IMR-90 (cell line): ENCODE data around the gene LPAR1. TPM values are rescaled to one million over a fixed set of nuclear protein-coding genes. Genes with fewer than 3 reads are reported as not detected.

Source experiments
- ATAC-seq: fragments of 200-7000 bp; cut with Tn5 transposase; 2 replicates; pipeline ENCODE4 v1.9.1; 2020; ENCODE audit warnings: low read depth, mild to moderate bottlenecking, moderate library complexity
- BruUV-seq: library from RNA; stranded (reverse); fragments of 400-500 nt; replicated peaks from 2 replicates; lab custom pipeline; 2021; lab: Mats Ljungman, UMichigan
- CTCF ChIA-PET: fragments of 300-600 bp; formaldehyde crosslinking; extraction: SDS; loops from one replicate; lab custom pipeline; 2021; ENCODE audit warnings: antibody characterized with exemption; lab: Yijun Ruan, JAX
- POLR2A ChIA-PET: fragments of 300-600 bp; sonication (Branson Sonifier 250); formaldehyde crosslinking; loops from one replicate; lab custom pipeline; 2022; ENCODE audit warnings: antibody characterized with exemption; ENCODE audit not compliant: unreplicated experiment; lab: Charles Lee
- DNase-seq: peaks from one replicate; pipeline ENCODE4 v3.0.0; 2013
- H2AFZ ChIP-seq: replicated peaks from 2 replicates; pipeline ENCODE3; 2013; ENCODE audit warnings: low read length, mild to moderate bottlenecking; ENCODE audit not compliant: poor library complexity
- H2AK5ac ChIP-seq: 2 replicates; pipeline ENCODE4 v1.6.1; 2013; ENCODE audit warnings: low read depth, low read length, inconsistent platforms
- H2AK9ac ChIP-seq: replicated peaks from 2 replicates; pipeline ENCODE3; 2013; ENCODE audit warnings: mild to moderate bottlenecking, low read depth, low read length, moderate library complexity; ENCODE audit not compliant: poor library complexity
- H2BK120ac ChIP-seq: 2 replicates; pipeline ENCODE4 v1.6.1; 2013; ENCODE audit warnings: low read depth, low read length, inconsistent platforms
- H2BK15ac ChIP-seq: 3 replicates; pipeline ENCODE4 v1.6.1; 2013; ENCODE audit warnings: low read depth, low read length, inconsistent platforms
- H2BK20ac ChIP-seq: 2 replicates; pipeline ENCODE4 v1.6.1; 2013; ENCODE audit warnings: low read depth, mild to moderate bottlenecking, inconsistent platforms, low read length, moderate library complexity
- H2BK5ac ChIP-seq: 2 replicates; pipeline ENCODE4 v1.6.1; 2013; ENCODE audit warnings: mild to moderate bottlenecking, low read depth, low read length, inconsistent platforms; ENCODE audit not compliant: poor library complexity, severe bottlenecking
- H3K14ac ChIP-seq: replicated peaks from 2 replicates; pipeline ENCODE4 v1.6.1; 2013; ENCODE audit warnings: low read depth, low read length, inconsistent platforms
- H3K18ac ChIP-seq: 2 replicates; pipeline ENCODE4 v1.6.1; 2013; ENCODE audit warnings: low read depth, low read length, control low read depth
- H3K23ac ChIP-seq: 2 replicates; pipeline ENCODE4 v1.6.1; 2013; ENCODE audit warnings: low read depth, low read length, inconsistent platforms
- H3K27ac ChIP-seq: 2 replicates; pipeline ENCODE4 v1.5.1; 2013; ENCODE audit warnings: mild to moderate bottlenecking, control low read depth, low read length; ENCODE audit not compliant: insufficient read depth
- H3K27me3 ChIP-seq: 2 replicates; pipeline ENCODE4 v1.6.1; 2013; ENCODE audit warnings: low read length; ENCODE audit not compliant: control insufficient read depth, insufficient read depth
- H3K36me3 ChIP-seq: 2 replicates; pipeline ENCODE4 v1.6.1; 2013; ENCODE audit warnings: low read length, mixed read lengths; ENCODE audit not compliant: control insufficient read depth, insufficient read depth
- H3K4ac ChIP-seq: 2 replicates; pipeline ENCODE4 v1.6.1; 2013; ENCODE audit warnings: low read depth, low read length, inconsistent platforms
- H3K4me1 ChIP-seq: 2 replicates; pipeline ENCODE4 v1.6.1; 2013; ENCODE audit warnings: low read length, mixed read lengths; ENCODE audit not compliant: control insufficient read depth, insufficient read depth
- H3K4me2 ChIP-seq: 2 replicates; pipeline ENCODE4 v1.6.1; 2013; ENCODE audit warnings: low read depth, mild to moderate bottlenecking, control low read depth, low read length, moderate library complexity
- H3K4me3 ChIP-seq: 2 replicates; pipeline ENCODE4 v1.5.1; 2013; ENCODE audit warnings: low read depth, mild to moderate bottlenecking, control low read depth, low read length, moderate library complexity; ENCODE audit not compliant: insufficient read depth
- H3K56ac ChIP-seq: 2 replicates; pipeline ENCODE4 v1.6.1; 2013; ENCODE audit warnings: low read length, inconsistent platforms; ENCODE audit not compliant: insufficient read depth; ENCODE audit errors: extremely low read depth
- H3K79me1 ChIP-seq, 2 experiments: 2 replicates each; pipeline ENCODE4 v1.6.1; 2013; ENCODE audit warnings: low read length in 2 of 2, inconsistent platforms in 1 of 2, low read depth in 1 of 2
- H3K9ac ChIP-seq: 2 replicates; pipeline ENCODE4 v1.6.1; 2013; ENCODE audit warnings: low read depth, low read length, control low read depth
- H3K9me1 ChIP-seq: 2 replicates; pipeline ENCODE4 v1.6.1; 2013; ENCODE audit warnings: low read length, inconsistent platforms; ENCODE audit not compliant: insufficient read depth
- H3K9me3 ChIP-seq: 2 replicates; pipeline ENCODE4 v1.6.1; 2013; ENCODE audit warnings: low read length; ENCODE audit not compliant: control insufficient read depth, insufficient read depth
- H4K20me1 ChIP-seq: 2 replicates; pipeline ENCODE4 v1.6.1; 2013; ENCODE audit warnings: low read length, inconsistent platforms; ENCODE audit not compliant: insufficient read depth
- H4K5ac ChIP-seq: 2 replicates; pipeline ENCODE4 v1.6.1; 2013; ENCODE audit warnings: mild to moderate bottlenecking, low read depth, low read length, control low read depth
- H4K8ac ChIP-seq, 2 experiments: 2 replicates each; pipeline ENCODE4 v1.6.1; 2013; ENCODE audit warnings: low read depth in 2 of 2, low read length in 2 of 2, control low read depth in 1 of 2, inconsistent platforms in 1 of 2
- H4K91ac ChIP-seq: 2 replicates; pipeline ENCODE4 v1.6.1; 2013; ENCODE audit warnings: low read depth, low read length, inconsistent platforms; ENCODE audit not compliant: insufficient read depth
- MAFK ChIP-seq: IDR thresholded peaks from 2 replicates; pipeline ENCODE4 v1.6.1; 2012; ENCODE audit warnings: low read depth, low read length, improper control_type of control experiment
- POLR2A ChIP-seq: IDR thresholded peaks from 2 replicates; pipeline ENCODE4 v1.6.1; 2012; ENCODE audit warnings: mild to moderate bottlenecking, low read depth, low read length
- WGBS, 2 experiments: methylation state at CpG; one replicate each; pipeline versions ENCODE4 v1.1.5 to v1.1.7; 2013; ENCODE audit warnings: missing lambda C conversion rate in 2 of 2; ENCODE audit not compliant: insufficient read length in 1 of 2; ENCODE audit errors: extremely low coverage in 2 of 2; 5-methylcytosine and 5-hydroxymethylcytosine counted together
- dilution Hi-C: fragments of 300-500 bp; cut with HindIII; formaldehyde crosslinking; loops from one replicate; pipeline ENCODE4 v1.14.3; 2018; ENCODE audit warnings: low sequenced_read_pairs; ENCODE audit not compliant: unreplicated experiment
- in situ Hi-C: fragments of 300-500 bp; cut with MboI; formaldehyde crosslinking; loops from 3 replicates; pipeline ENCODE4 v1.14.3; 2019; ENCODE audit warnings: low sequenced_read_pairs, inconsistent platforms, mixed read lengths
- intact Hi-C: fragments of 100-400 bp; cut with micrococcal nuclease; formaldehyde crosslinking; loops from 2 replicates; pipeline ENCODE4 v1.10.0; 2022
- polyA plus RNA-seq, 3 experiments: library from polyadenylated mRNA; depleted of rRNA; stranded (reverse); fragments of >200 nt; gene quantifications; 2 replicates each; pipeline ENCODE4 v1.2.3, GENCODE V29; 2012; ENCODE audit warnings: low replicate concordance in 1 of 3
- total RNA-seq: library from RNA; depleted of rRNA; stranded (reverse); fragments of >200 nt; gene quantifications from 2 replicates; pipeline ENCODE4 v1.2.3, GENCODE V29; 2012
- TF ChIP-seq, protein P1 (sequence below): fragments of 150-350 bp; IDR thresholded peaks from 2 replicates; pipeline ENCODE4 v1.6.1; 2017; ENCODE audit warnings: mild to moderate bottlenecking, antibody characterized with exemption, low read length, low read depth

The LPAR1 gene
- total and polyA plus RNA-seq, 2 of the 4 experiments (the other 2 are of a cell fraction) = 171 to 315 TPM

DNA sequence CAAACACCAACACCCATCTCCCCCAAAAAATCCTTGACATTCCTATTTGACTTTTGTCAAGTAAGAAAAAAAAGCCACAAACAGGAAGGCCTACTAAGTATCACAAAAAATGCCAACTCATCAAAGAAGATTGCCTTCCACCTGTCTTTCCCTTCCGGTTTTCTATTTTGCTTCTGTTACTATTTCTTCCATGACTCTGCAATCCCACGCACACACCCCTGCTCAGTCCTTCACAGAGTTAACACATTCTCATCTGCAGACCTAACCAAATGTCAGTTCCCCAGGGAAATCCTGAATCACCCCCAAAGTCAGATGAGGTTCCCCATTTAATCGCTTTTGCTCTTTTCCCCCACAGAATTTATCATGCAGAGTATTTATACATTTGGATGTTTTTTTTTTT lies 15.1 kb downstream of the LPAR1 start:
- no peak overlapping the region for H2AFZ ChIP-seq
- no peak overlapping the region for H3K4me2 ChIP-seq
- ATAC-seq (no peak), DNase-seq (no peak)
- intact Hi-C loops (no loop called here), dilution Hi-C loops (no loop called here), in situ Hi-C loops (no loop called here)
- no peak overlapping the region for H2BK20ac ChIP-seq
- CTCF ChIA-PET = no interaction called here
- no peak overlapping the region for H2BK5ac ChIP-seq
- H2BK15ac ChIP-seq = no peak overlapping the region
- H3K27me3 ChIP-seq = no peaks in the 10 kb centered on the region
- no TSS peak for BruUV-seq
- TF ChIP-seq, protein P1, sequence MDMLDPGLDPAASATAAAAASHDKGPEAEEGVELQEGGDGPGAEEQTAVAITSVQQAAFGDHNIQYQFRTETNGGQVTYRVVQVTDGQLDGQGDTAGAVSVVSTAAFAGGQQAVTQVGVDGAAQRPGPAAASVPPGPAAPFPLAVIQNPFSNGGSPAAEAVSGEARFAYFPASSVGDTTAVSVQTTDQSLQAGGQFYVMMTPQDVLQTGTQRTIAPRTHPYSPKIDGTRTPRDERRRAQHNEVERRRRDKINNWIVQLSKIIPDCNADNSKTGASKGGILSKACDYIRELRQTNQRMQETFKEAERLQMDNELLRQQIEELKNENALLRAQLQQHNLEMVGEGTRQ = no peak
- TF ChIP-seq MAFK (peak; percentile 87), POLR2A (no peak)
- H2AK5ac ChIP-seq = no peak overlapping the region
- no peak overlapping the region for H3K23ac ChIP-seq
- H3K9ac ChIP-seq = no peak overlapping the region
- H3K4me3 ChIP-seq = no peak overlapping the region
- H4K8ac ChIP-seq = no peak overlapping the region
- H4K91ac ChIP-seq = no peak overlapping the region
- peaks cover 2 to 35% of the 10 kb centered on the region in 2 experiments; a peak in 3 of 4 replicates for H3K79me1 ChIP-seq
- H3K14ac ChIP-seq = no peak overlapping the region
- peaks cover 80% of the 10 kb centered on the region for H4K20me1 ChIP-seq
- no peak overlapping the region for H3K27ac ChIP-seq
- H3K9me1 ChIP-seq = peaks cover 5% of the 10 kb centered on the region
- 60% methylated on average over 1 of the region's 3 CpGs; no CpG with 5 or more reads in 1 of the 2 experiments for WGBS, 2 experiments
- no peak overlapping the region for H4K5ac ChIP-seq
- no peak overlapping the region for H2AK9ac ChIP-seq
- H3K9me3 ChIP-seq = no peaks in the 10 kb centered on the region
- H3K4ac ChIP-seq = no peak overlapping the region
- no peak overlapping the region for H3K18ac ChIP-seq
- no peak overlapping the region for H2BK120ac ChIP-seq
- peaks cover 9% of the 10 kb centered on the region; the same call in 1 of the 2 replicates for H3K4me1 ChIP-seq
- no peak overlapping the region for H3K56ac ChIP-seq
- POLR2A ChIA-PET = no interaction called here
- H3K36me3 ChIP-seq = peaks cover 11% of the 10 kb centered on the region
